Trophoblast cell (in vitro differentiated cells and primary cell): Measurements from ENCODE around the gene CEP170.

Experiments used
- DNase-seq, 2 donors: peaks; one replicate each; pipeline ENCODE4 v3.0.0-alpha.2; 2016
- H2AFZ ChIP-seq: 2 replicates; pipeline ENCODE4 v1.6.1; 2013; ENCODE audit warnings: low read length, moderate library complexity, mild to moderate bottlenecking; ENCODE audit not compliant: insufficient read depth, poor library complexity
- H2AK5ac ChIP-seq: 2 replicates; pipeline ENCODE4 v1.6.1; 2013; ENCODE audit warnings: mild to moderate bottlenecking, low read length
- H2BK120ac ChIP-seq: 2 replicates; pipeline ENCODE4 v1.6.1; 2013; ENCODE audit warnings: low read length, mild to moderate bottlenecking, moderate library complexity; ENCODE audit not compliant: insufficient read depth, poor library complexity
- H2BK12ac ChIP-seq: 2 replicates; pipeline ENCODE4 v1.6.1; 2013; ENCODE audit warnings: mild to moderate bottlenecking, low read length, moderate library complexity
- H2BK5ac ChIP-seq: 2 replicates; pipeline ENCODE4 v1.6.1; 2013; ENCODE audit warnings: low read length, low read depth, moderate library complexity, mild to moderate bottlenecking; ENCODE audit not compliant: poor library complexity
- H3K14ac ChIP-seq: 2 replicates; pipeline ENCODE4 v1.6.1; 2013; ENCODE audit warnings: mild to moderate bottlenecking, low read length
- H3K18ac ChIP-seq: 2 replicates; pipeline ENCODE4 v1.6.1; 2013; ENCODE audit warnings: mild to moderate bottlenecking, low read length
- H3K23ac ChIP-seq: 2 replicates; pipeline ENCODE4 v1.6.1; 2013; ENCODE audit warnings: low read length
- H3K27ac ChIP-seq: 2 replicates; pipeline ENCODE4 v1.5.1; 2013; ENCODE audit warnings: low read depth, mild to moderate bottlenecking, inconsistent platforms, low read length, moderate library complexity
- H3K27me3 ChIP-seq: 2 replicates; pipeline ENCODE4 v1.6.1; 2013; ENCODE audit warnings: inconsistent platforms, mild to moderate bottlenecking, low read length, moderate library complexity; ENCODE audit not compliant: insufficient read depth
- H3K36me3 ChIP-seq, 2 experiments: 1 replicate in 1 of 2; 2 replicates in 1 of 2; pipeline ENCODE4 v1.6.1; 2013; ENCODE audit warnings: low read length in 2 of 2, mild to moderate bottlenecking in 2 of 2, moderate library complexity in 1 of 2; ENCODE audit not compliant: insufficient read depth in 2 of 2, control insufficient read depth in 1 of 2
- H3K4ac ChIP-seq: 2 replicates; pipeline ENCODE4 v1.6.1; 2013; ENCODE audit warnings: low read depth, mild to moderate bottlenecking, low read length, moderate library complexity
- H3K4me1 ChIP-seq, 2 experiments: 1 replicate in 1 of 2; 2 replicates in 1 of 2; pipeline ENCODE4 v1.6.1; 2013; ENCODE audit warnings: low read length in 2 of 2, mild to moderate bottlenecking in 2 of 2, moderate library complexity in 1 of 2; ENCODE audit not compliant: insufficient read depth in 2 of 2, control insufficient read depth in 1 of 2
- H3K4me2 ChIP-seq: 2 replicates; pipeline ENCODE4 v1.6.1; 2013; ENCODE audit warnings: inconsistent platforms, mild to moderate bottlenecking, low read length, moderate library complexity
- H3K4me3 ChIP-seq: 2 replicates; pipeline ENCODE4 v1.5.1; 2013; ENCODE audit warnings: mild to moderate bottlenecking, low read depth, low read length, inconsistent platforms
- H3K79me1 ChIP-seq: one replicate; pipeline ENCODE4 v1.6.1; 2013; ENCODE audit warnings: low read length
- H3K79me2 ChIP-seq: 2 replicates; pipeline ENCODE4 v1.6.1; 2013; ENCODE audit warnings: low read length, mild to moderate bottlenecking; ENCODE audit not compliant: control insufficient read depth, insufficient read depth, poor library complexity
- H3K9ac ChIP-seq: 2 replicates; pipeline ENCODE4 v1.6.1; 2013; ENCODE audit warnings: mild to moderate bottlenecking, low read length
- H3K9me3 ChIP-seq: 2 replicates; pipeline ENCODE4 v1.6.1; 2013; ENCODE audit warnings: low read depth, mild to moderate bottlenecking, control low read depth, inconsistent platforms, low read length; ENCODE audit not compliant: insufficient read depth
- H4K12ac ChIP-seq: 2 replicates; pipeline ENCODE4 v1.6.1; 2013; ENCODE audit warnings: low read depth, mild to moderate bottlenecking, low read length, moderate library complexity
- H4K8ac ChIP-seq: 2 replicates; pipeline ENCODE4 v1.6.1; 2013; ENCODE audit warnings: low read depth, mild to moderate bottlenecking, low read length, moderate library complexity
- H4K91ac ChIP-seq: one replicate; pipeline ENCODE4 v1.6.1; 2013; ENCODE audit warnings: low read depth, mild to moderate bottlenecking, low read length, moderate library complexity
- WGBS: extraction: QIAGEN DNeasy Blood & Tissue Kit; methylation state at CpG from one replicate; pipeline ENCODE4 v1.1.7; 2013; ENCODE audit warnings: missing lambda C conversion rate; ENCODE audit not compliant: insufficient read length, insufficient coverage; ENCODE audit errors: extremely low coverage; 5-methylcytosine and 5-hydroxymethylcytosine counted together

Gene CEP170

GRCh38 chr1:243253926-243254232, 1.2 kb downstream of the CEP170 start:
- H2BK12ac ChIP-seq = no peak overlapping the region
- H3K4me1 ChIP-seq = no peaks in the 10 kb centered on the region
- H3K27me3 ChIP-seq = no peaks in the 10 kb centered on the region
- H2AK5ac ChIP-seq = no peak overlapping the region
- no peak overlapping the region for H3K14ac ChIP-seq
- peaks cover 15% of the 10 kb centered on the region for H3K79me1 ChIP-seq
- peaks cover 11% of the 10 kb centered on the region for H3K79me2 ChIP-seq
- no peak overlapping the region for H3K23ac ChIP-seq
- H3K27ac ChIP-seq = no peak overlapping the region
- H4K91ac ChIP-seq = no peak overlapping the region
- no peak overlapping the region for H4K12ac ChIP-seq
- no peak overlapping the region for H2BK5ac ChIP-seq
- H3K9ac ChIP-seq = peak overlapping the region; percentile 46
- H2AFZ ChIP-seq = no peak overlapping the region
- no peak overlapping the region for H2BK120ac ChIP-seq
- H3K4ac ChIP-seq = no peak overlapping the region
- no peak overlapping the region for H3K18ac ChIP-seq
- no peaks in the 10 kb centered on the region for H3K36me3 ChIP-seq
- peaks cover 1% of the 10 kb centered on the region for H3K9me3 ChIP-seq
- WGBS = no CpG with 5 or more reads among the region's 4 CpGs
- H3K4me3 ChIP-seq = no peak overlapping the region
- DNase-seq = no peak
- peak overlapping the region; percentile 66 for H3K4me2 ChIP-seq
- no peak overlapping the region for H4K8ac ChIP-seq

GRCh38 chr1:243253211-243253925, 1.7 kb downstream of the CEP170 start:
- Histone ChIP-seq H3K27me3 (no peaks in the 10 kb centered on the region), H3K27ac (no peak overlapping the region), H2AK5ac (no peak overlapping the region), H3K36me3 (no peaks in the 10 kb centered on the region), H3K9me3 (peaks cover 1% of the 10 kb centered on the region), H4K91ac (no peak overlapping the region), H3K14ac (no peak overlapping the region), H4K8ac (no peak overlapping the region), H4K12ac (no peak overlapping the region), H3K79me2 (peaks cover 11% of the 10 kb centered on the region), H3K4me1 (no peaks in the 10 kb centered on the region), H3K18ac (no peak overlapping the region), H3K23ac (no peak overlapping the region), H2BK120ac (no peak overlapping the region), H3K4me2 (peak overlapping the region; percentile 66), H3K4me3 (no peak overlapping the region), H2AFZ (no peak overlapping the region), H2BK12ac (no peak overlapping the region), H2BK5ac (no peak overlapping the region), H3K79me1 (peaks cover 15% of the 10 kb centered on the region), H3K9ac (peak overlapping the region; percentile 28), H3K4ac (peak overlapping the region; percentile 8)
- no peak for DNase-seq
- no CpG with 5 or more reads among the region's 8 CpGs for WGBS

- peaks cover 1% of the 10 kb centered on the region for H3K9me3 ChIP-seq
- H3K27ac ChIP-seq = no peak overlapping the region
- WGBS = no CpG with 5 or more reads among the region's 1 CpG
- no peaks in the 10 kb centered on the region for H3K4me1 ChIP-seq
- H3K4me2 ChIP-seq = no peak overlapping the region
- no peak overlapping the region for H2BK5ac ChIP-seq
- H3K27me3 ChIP-seq = no peaks in the 10 kb centered on the region
- H3K36me3 ChIP-seq = no peaks in the 10 kb centered on the region
- no peak overlapping the region for H3K14ac ChIP-seq
- H3K79me1 ChIP-seq = peaks cover 15% of the 10 kb centered on the region
- no peak overlapping the region for H4K12ac ChIP-seq
- H3K23ac ChIP-seq = no peak overlapping the region
- peaks cover 13% of the 10 kb centered on the region for H3K79me2 ChIP-seq
- H4K91ac ChIP-seq = no peak overlapping the region
- no peak overlapping the region for H2AFZ ChIP-seq
- H3K9ac ChIP-seq = no peak overlapping the region
- no peak overlapping the region for H3K18ac ChIP-seq
- H2BK120ac ChIP-seq = no peak overlapping the region
- no peak for DNase-seq
- H4K8ac ChIP-seq = no peak overlapping the region
- H2BK12ac ChIP-seq = no peak overlapping the region
- H3K4me3 ChIP-seq = no peak overlapping the region
- H3K4ac ChIP-seq = no peak overlapping the region
- H2AK5ac ChIP-seq = no peak overlapping the region
Measured at GRCh38 chr1:243251539-243251938, 3.5 kb downstream of the CEP170 start.

- no peak overlapping the region for H4K12ac ChIP-seq
- no peak overlapping the region for H2BK120ac ChIP-seq
- no peak overlapping the region for H2AK5ac ChIP-seq
- H3K4me3 ChIP-seq = no peak overlapping the region
- H3K18ac ChIP-seq = no peak overlapping the region
- no peak overlapping the region for H2BK5ac ChIP-seq
- H3K27ac ChIP-seq = no peak overlapping the region
- peaks cover 1% of the 10 kb centered on the region for H3K9me3 ChIP-seq
- WGBS = no CpG with 5 or more reads among the region's 3 CpGs
- no peak overlapping the region for H4K8ac ChIP-seq
- no peak overlapping the region for H3K9ac ChIP-seq
- no peak overlapping the region for H4K91ac ChIP-seq
- no peak overlapping the region for H2BK12ac ChIP-seq
- peaks cover 13% of the 10 kb centered on the region for H3K79me2 ChIP-seq
- H3K4me2 ChIP-seq = no peak overlapping the region
- H3K4ac ChIP-seq = peak overlapping the region; percentile 75
- no peak overlapping the region for H3K14ac ChIP-seq
- H3K36me3 ChIP-seq = peaks cover 0 to 2% of the 10 kb centered on the region in 2 experiments
- no peaks in the 10 kb centered on the region for H3K27me3 ChIP-seq
- H3K4me1 ChIP-seq = no peaks in the 10 kb centered on the region
- H3K23ac ChIP-seq = no peak overlapping the region
- no peak for DNase-seq
- peaks cover 9% of the 10 kb centered on the region for H3K79me1 ChIP-seq
- H2AFZ ChIP-seq = no peak overlapping the region
Measured at GRCh38 chr1:243250102-243250501, 5.0 kb downstream of the CEP170 start.
